ENCODE results near the gene ANKDD1A. TPM values are rescaled to one million over a fixed set of nuclear protein-coding genes. Genes with fewer than 3 reads are reported as not detected.

The ANKDD1A gene
- total RNA-seq, 4 donors from 2014 or later = 5.1 to 11.9 (median 6.3) TPM

- 93 to 94% methylated on average over 10 of the region's 12 CpGs for WGBS, 2 donors
- TF ChIP-seq CTCF (IDR thresholded peaks at IDR 0.05) (no peak), POLR2A (IDR thresholded peaks at IDR 0.05) (no peak)
Observed at GRCh38 chr15:64865126-64865997, 46.3 kb upstream of the ANKDD1A start.

GRCh38 chr15:64865998-64866520, 45.6 kb upstream of the ANKDD1A start:
- intact Hi-C loops (cut with DNase I) = no loop called here
- Histone ChIP-seq H3K9me3 (no peaks in the 10 kb centered on the region), H3K4me3 (replicated peaks in 1 of 3) (no peak overlapping the region), H3K27ac (peak overlapping the region in 1 of 3 donors; percentile 24), H3K27me3 (no peaks in the 10 kb centered on the region), H3K36me3 (peaks cover 24 to 26% of the 10 kb centered on the region in 2 donors), H3K4me1 (peaks cover 0 to 25% of the 10 kb centered on the region in 2 donors)
- 69 to 71% methylated on average over 1 to 3 of the region's 6 CpGs for WGBS, 2 donors
- no peak for DNase-seq
- TF ChIP-seq POLR2A (IDR thresholded peaks at IDR 0.05) (no peak), CTCF (IDR thresholded peaks at IDR 0.05) (no peak)

More at GRCh38 chr15:64865126-64865997, 46.3 kb upstream of the ANKDD1A start:
- Histone ChIP-seq H3K4me1 (peaks cover 0 to 27% of the 10 kb centered on the region in 2 donors), H3K27ac (peak overlapping the region in 1 of 3 donors; percentile 33), H3K4me3 (replicated peaks in 1 of 3) (no peak overlapping the region), H3K27me3 (no peaks in the 10 kb centered on the region), H3K36me3 (peaks cover 31 to 33% of the 10 kb centered on the region in 2 donors), H3K9me3 (no peaks in the 10 kb centered on the region)
- intact Hi-C loops (cut with DNase I) = no loop called here
- DNase-seq = no peak

- Histone ChIP-seq H3K36me3 (peaks cover 14% of the 10 kb centered on the region in 2 donors), H3K27me3 (no peaks in the 10 kb centered on the region), H3K4me3 (replicated peaks in 1 of 3) (no peak overlapping the region), H3K27ac (no peak overlapping the region), H3K4me1 (peaks cover 0 to 23% of the 10 kb centered on the region in 2 donors), H3K9me3 (no peaks in the 10 kb centered on the region)
- intact Hi-C loops (cut with DNase I) = no loop called here
- no peak for TF ChIP-seq POLR2A (IDR thresholded peaks at IDR 0.05)
- no peak for TF ChIP-seq CTCF (IDR thresholded peaks at IDR 0.05)
- DNase-seq = no peak
Observed at GRCh38 chr15:64869501-64869900, 42.2 kb upstream of the ANKDD1A start.

- Histone ChIP-seq H3K4me1 (peaks cover 0 to 16% of the 10 kb centered on the region in 2 donors), H3K9me3 (no peaks in the 10 kb centered on the region), H3K27me3 (no peaks in the 10 kb centered on the region), H3K27ac (peak overlapping the region in 1 of 3 donors; percentile 24), H3K36me3 (peaks cover 6 to 7% of the 10 kb centered on the region in 2 donors), H3K4me3 (replicated peaks in 1 of 3) (no peak overlapping the region)
- WGBS, 2 donors = 65 to 89% methylated on average over 8 to 9 of the region's 9 CpGs
- peak in 1 of 2 donors; percentile 41 for DNase-seq
- intact Hi-C loops (cut with DNase I) = no loop called here
- TF ChIP-seq POLR2A (IDR thresholded peaks at IDR 0.05) = no peak
- no peak for TF ChIP-seq CTCF (IDR thresholded peaks at IDR 0.05)
Observed at GRCh38 chr15:64870353-64870752, 41.3 kb upstream of the ANKDD1A start.
